HUDEP-2 (cell line): ENCODE measurements around the gene CALU.

Experiments
- DNase-seq, 76 experiments: peaks; one replicate each; lab custom pipeline; 2025; ENCODE audit not compliant: unreplicated experiment in 76 of 76; lab: John Stamatoyannopoulos, UW

Gene CALU

DNA sequence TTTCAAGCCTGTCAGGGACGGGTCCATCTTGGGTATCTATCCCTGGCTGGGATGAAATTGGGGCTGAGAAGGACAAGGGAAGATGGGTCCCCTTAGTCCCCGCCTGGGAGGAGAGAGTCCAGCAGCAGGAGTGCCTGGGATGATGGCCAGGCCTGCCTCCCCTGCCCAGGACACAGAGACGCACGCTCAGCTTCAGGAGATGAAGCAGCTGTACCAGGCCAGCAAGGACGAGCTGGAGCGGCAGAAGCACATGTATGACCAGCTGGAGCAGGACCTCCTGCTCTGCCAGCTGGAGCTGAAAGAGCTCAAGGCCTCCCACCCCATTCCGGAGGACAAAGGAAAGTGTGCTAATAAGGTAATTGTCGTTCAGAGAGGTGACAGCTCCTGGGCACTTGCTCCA lies 68.0 kb downstream of the CALU start:
- DNase-seq, result no peak

DNA sequence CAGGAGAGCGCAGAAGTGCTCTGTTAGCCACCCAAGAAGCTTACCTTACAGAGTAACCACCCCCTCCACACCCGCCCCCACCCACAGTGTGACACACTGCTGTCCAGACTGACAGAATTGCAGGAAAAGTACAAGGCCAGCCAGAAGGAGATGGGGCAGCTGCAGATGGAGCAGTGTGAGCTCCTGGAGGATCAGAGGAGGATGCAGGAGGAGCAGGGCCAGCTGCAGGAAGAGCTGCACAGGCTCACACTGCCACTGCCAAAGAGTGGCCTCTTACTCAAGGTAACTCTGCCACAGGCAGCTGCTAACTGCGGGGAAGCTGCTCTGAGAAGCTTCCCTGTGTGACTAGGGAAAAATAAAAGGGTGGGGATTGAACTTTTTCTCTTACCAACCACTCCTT lies 70.2 kb downstream of the CALU start:
- no peak for DNase-seq

DNA sequence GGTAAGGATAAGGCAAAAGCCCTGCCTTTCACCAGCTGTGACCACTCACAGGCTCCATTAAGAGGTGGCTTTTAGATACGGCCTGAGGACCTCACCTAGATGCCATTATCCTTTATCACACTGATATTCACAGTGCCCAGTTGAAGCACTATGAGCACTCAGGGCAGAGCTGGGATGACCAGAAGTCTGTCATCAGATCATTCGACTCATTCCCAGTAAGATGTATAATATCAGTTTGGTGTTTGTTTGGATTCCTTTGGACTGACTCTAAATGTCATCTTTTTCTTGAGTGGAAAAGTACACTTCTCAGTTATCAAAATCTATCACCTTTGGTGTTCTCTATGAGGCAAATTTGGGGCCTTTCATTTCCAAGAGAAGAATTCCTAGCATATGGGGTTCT lies 71.3 kb downstream of the CALU start:
- no peak for DNase-seq

DNA sequence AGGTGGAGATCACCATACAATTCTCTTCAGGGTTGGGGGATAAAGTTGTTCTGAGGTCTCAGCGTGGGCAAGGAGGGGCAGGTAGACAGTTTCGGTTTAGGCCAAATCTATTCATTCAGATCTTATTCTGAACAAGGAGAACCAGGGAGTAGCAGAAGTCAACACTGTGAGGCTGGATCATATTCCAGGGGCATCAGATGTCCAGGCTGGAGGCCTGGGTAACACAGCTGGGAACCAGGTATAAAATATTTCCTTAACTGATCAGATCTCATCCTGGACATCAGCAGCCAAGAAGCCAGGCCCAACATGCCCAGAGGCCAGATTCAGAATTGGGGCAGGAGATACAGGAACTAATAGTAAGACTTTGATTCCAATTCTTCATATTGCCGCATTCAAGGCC lies 71.8 kb downstream of the CALU start:
- no peak for DNase-seq

DNA sequence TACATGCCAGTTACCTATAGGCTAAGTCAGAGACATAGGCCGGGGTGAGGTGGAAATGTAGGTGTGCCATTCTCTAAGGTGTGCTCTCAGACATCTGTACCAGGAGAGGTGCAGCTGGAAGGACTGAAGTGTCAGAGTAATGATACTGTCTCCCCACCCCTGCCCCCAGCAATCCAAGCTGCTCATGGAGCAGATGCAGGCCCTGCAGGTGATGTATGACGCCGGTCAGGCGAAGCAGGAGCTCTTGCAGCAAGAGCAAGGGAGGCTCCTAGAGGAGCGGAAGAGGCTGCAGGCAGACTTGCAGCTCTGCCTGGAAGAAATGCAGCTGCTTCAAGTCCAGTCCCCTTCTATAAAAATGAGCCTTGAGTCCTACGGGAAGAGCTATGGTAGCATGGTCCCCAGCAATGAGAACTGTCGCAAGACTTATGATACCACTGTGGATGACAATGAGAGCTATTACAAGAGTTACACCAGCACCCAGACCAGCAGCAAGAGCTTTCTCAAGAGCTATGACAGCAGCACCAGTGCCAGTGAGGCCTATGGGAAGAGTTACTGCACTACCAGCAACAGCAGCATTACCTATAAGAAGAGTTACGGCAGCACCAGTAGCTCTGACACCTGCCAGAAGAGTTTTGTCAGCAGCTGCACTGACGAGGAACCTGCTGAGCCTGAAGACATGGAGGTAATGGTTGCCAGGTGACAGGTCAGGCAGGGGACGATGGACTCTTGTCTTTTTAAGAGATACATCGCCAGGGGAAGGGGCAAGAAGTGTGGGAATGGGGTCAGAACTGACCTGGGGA lies 72.7 kb downstream of the CALU start:
- DNase-seq, result no peak

DNA sequence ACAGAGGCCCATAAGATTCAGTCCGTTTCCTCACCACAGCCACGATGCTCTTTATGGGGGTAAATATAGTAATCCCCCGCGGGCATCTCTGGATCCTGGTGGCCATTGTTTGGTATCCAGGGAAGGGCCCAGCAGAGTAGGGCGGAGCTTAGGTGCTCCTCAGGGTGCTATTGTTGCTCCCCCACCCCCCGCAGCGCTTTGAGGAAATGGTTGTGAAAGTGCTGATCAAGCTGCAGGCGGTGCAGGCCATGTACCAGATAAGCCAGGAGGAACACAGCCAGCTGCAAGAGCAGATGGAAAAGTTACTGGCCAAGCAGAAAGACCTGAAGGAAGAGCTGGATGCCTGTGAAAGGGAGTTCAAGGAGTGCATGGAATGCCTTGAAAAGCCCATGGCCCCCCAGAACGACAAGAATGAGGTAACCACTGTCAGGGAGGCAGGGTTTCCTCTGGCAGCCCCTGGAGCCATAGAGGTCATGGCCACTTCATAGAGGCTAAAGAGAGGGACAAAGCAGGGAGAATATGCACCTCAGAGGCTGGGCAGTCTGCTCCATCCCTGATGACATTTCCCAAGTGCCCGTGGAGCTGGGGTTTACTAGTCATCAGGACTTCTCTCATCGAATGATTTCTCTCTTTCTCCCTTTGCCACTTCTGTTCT lies 73.5 kb downstream of the CALU start:
- DNase-seq, result peak in 2 of 76 experiments; percentile 5 to 7

DNA sequence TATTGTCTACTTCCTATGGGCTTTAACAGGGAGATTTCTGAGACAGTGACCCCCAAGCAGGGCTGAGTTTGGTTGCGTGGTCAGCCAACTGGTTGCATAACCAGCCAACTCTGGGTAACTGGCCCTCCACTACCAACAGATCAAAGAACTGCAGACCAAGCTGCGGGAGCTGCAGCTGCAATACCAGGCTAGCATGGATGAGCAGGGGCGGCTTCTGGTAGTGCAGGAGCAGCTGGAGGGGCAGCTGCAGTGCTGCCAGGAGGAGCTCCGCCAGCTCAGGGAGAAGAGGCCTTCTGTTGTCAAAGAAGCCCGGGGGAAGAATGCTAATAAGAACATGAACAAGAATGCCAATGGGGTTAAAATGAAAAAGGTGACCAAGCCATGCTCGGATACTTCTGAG lies 75.3 kb downstream of the CALU start:
- DNase-seq, result no peak

DNA sequence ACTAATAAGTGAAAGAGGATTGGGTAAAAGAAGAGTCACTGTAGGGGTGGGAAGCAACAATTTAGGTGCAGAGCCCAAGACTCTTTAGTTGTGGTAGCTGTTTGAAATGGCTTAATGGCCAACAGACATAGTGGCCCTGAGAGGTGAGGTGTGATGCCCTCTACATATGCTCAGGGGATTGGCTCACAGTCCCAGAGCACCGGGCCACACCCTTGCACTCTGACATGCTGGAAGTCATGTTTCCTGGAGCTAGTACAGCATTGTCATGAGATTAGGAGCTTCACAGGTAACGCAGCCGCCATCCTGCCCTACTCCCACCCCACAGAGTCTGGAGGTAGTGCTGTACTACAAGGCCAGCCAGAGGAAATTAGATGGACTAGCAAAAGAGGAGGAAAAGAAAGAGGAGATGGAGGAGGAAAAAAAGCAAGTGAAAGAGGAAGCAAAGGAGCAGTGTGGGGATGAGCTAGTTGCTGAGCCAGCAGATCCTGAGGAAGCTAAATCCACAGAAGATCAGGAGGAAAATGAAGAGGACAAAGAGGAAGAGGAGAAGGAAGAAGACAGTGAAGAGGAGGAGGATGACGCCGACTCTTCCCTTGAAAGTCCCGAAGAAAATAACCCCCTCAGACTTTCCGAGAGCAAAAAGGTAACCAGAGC lies 76.3 kb downstream of the CALU start:
- no peak for DNase-seq

DNA sequence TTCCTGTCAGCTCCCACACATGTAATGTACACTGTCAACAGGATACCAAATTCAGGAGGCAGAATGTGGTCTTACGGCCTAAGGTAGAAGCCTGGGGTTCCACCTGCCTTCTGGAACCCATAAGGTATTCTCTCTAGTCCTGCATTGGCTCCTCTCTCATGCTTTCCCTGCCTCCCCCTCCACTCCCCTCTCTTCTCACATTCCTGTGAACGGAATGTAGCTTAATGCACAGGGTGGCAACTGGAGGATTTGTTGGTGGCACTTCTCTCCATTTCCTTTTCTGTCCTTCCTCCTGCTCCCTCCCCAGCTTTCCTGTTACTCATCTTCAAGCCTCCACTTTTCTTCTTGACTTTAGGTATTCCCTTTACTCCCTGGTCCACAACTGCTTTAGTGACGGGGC lies 79.5 kb downstream of the CALU start:
- no peak for DNase-seq
